ENCODE data around the gene SP2.

SP2 gene

DNA sequence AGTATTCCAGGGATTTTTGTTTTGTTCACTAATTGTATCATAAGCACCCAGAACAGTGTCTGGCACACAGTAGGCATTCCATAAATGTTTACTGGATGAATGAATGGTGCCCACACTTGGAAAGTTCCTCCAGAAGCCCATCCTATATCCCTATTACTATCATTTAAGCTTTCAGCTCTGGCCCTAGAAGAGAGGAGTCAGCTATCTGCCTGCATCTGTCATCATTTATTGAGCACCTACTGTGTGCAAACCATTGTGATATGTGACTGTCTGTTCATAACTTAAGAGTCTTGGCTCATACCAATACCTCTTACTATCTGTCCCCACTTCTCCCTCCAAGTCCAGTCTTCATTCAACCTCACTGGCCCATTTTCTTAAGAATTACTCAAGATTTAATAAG is 25.0 kb upstream of the SP2 start:
- no peak for DNase-seq

DNA sequence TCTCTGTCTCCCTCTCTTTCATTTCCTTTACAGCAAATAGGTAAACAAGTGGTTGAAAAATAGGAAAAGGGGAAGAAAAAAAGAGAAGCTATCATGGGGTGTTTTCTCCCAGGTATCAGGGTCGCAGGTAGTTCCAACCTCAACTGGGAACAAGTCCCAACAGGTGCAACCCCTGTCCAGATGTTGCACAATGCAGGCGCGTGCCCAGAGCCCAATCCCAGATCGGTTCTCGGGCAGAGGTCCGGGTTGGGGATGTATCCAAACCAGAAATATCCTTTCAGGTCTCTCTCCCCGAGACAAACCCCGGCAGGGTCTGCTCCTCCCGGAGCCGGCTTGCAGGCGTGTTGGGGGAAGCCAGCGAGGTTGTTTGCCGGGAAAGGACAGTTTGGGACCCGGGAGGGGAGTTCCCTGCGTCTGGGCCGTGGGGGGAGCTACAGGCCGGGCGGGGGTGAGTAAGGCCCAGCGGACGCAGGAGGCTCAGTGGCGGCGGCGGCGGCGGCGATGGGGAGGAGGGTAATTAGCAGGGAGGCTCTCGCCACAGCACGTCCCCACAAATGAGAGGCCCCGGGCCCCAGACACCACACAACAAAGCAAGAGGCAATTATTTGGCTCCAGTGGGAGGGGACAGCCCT is 23.9 kb upstream of the SP2 start:
- no peak for DNase-seq

GRCh38 chr17:47872651-47873161 is 23.3 kb upstream of the SP2 start:
- DNase-seq = no peak

DNA sequence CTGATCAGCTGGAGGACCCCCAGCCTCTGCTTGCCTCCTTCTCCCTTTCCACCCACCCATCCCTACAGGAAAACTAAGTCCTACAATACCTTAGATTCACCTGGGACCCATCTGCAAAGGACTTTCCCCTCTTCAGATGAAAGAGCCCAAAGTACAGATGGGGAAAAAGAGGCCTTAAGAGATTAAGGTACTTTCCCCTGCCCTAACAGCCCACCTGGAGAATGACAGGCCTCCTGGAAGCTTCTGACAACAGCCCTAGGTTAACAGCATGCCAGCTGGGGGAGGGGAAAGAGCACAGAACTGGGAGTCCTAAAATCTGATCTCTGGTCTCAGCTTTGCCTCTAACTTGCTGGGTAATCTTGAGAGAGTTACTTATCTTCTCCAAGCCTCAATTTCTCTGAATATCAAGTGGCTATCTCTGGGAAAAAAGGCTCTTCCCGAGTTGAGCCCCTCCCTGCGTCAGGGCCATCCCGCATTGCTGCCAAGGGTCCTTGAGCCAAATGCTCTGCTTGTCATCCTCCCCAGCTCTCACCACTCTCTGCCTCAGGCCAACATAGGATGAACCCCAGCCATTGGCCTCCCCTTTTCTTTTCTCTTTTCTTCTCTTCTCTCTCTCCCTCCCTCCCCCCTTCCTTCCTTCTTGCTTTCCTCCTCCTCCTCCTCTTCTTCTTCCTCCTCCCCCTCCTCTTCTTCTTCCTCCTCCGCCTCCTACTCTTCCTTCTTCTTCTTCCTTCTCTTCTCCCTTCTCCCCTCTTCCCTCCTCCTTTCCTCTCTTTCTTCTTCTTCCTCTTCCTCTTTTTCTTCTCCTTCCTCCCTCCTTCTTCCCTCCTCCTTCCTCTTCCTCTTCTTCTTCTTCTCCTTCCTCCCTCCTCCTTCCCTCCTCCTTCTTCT is 22.6 kb upstream of the SP2 start:
- DNase-seq = no peak

- no peak for DNase-seq
Measured at GRCh38 chr17:47875011-47875985, 20.7 kb upstream of the SP2 start.

- DNase-seq = no peak
Measured at GRCh38 chr17:47877368-47878034, 18.5 kb upstream of the SP2 start.

GRCh38 chr17:47878203-47879027 is 17.6 kb upstream of the SP2 start:
- no peak for DNase-seq

- no peak for DNase-seq
Measured at GRCh38 chr17:47879028-47879585, 16.9 kb upstream of the SP2 start.

GRCh38 chr17:47879776-47880454 is 16.1 kb upstream of the SP2 start:
- DNase-seq = no peak

- DNase-seq = no peak
Measured at GRCh38 chr17:47882247-47882646, 13.8 kb upstream of the SP2 start.

- DNase-seq = no peak
Measured at GRCh38 chr17:47882695-47883588, 13.1 kb upstream of the SP2 start.

DNA sequence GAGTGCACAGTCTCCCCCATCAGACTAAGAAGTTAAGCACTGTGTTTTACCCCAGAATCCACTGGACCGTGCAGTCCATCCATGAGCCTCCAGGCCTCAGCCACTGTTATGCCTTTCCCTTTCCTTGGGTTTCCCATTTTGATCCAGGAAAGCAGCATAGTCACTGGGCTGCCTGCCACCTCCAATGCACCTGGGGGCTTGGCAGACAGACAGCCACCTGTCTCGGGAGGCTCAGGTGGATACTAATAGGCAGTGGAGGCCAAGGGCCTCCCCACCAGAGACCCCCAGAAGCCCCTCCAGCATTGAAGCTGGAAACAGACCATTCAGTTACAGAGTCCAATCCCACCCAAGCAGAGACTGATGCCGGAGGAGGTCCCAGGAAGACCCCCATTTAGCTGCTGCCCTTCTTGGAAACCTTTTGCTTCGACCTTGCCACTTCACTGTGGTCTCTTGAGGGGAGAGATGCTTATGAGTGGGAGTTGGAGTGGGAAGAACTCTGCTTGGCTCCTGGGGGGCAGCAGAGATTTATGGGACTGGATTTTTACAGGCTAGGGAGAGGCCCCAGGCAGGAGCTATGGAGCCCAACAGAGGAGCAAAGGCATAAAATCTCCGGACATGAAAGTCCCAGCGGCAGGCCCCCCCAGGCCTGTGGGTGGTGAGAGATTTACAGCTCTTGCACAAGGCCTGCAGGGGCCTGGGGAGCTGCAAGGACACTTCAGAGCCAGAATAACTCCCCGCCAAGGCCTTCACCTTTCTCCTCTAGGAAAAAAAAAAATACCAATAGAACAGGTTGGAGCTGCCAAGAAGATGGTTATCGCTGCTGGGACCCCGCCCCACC is 12.2 kb upstream of the SP2 start:
- DNase-seq = no peak

GRCh38 chr17:47884427-47884740 is 11.7 kb upstream of the SP2 start:
- no peak for DNase-seq

DNA sequence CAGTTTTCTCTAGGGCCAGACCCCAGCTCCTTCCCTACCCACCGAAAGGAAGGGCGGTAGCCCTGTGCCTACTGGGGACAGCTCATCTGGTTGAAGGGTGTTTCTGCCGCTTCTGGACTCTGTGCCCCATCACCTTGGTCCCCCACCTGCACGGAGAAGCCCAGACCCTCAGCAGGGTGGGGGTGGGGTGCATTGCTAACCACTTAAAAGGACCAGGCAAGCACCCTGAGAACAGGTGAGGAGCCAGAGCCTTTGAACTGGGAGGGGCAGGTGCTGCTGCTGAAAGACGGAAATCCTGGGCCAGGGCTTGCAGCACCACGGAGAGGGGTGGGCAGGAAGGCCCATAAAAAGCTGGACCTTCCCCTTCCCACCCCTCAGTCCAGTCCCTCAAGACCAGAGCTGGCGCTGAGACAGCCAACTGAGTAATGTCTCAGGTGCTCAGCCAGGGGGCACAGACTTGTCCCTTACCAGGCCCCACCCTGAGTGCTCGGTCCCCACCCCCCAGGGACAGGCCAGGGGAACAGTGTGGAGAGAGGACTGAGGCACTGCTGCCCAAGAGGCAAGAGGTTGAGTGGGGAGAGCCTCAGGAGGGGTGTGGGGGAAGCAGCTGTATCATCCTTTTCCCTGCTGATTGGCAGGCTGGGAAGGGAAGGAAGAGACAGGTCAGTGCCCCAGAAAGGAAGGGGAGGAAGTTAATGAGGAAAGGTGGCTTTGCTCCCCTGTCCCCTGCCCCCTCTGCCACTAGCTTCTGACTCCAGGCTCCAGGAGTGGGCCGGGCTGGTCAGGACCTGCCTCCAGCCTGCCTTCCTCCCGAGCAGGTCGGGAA is 10.9 kb upstream of the SP2 start:
- peak in 1 of 2 donors; percentile 15 for DNase-seq

- DNase-seq = no peak
Measured at GRCh38 chr17:47888293-47888692, 7.7 kb upstream of the SP2 start.

DNA sequence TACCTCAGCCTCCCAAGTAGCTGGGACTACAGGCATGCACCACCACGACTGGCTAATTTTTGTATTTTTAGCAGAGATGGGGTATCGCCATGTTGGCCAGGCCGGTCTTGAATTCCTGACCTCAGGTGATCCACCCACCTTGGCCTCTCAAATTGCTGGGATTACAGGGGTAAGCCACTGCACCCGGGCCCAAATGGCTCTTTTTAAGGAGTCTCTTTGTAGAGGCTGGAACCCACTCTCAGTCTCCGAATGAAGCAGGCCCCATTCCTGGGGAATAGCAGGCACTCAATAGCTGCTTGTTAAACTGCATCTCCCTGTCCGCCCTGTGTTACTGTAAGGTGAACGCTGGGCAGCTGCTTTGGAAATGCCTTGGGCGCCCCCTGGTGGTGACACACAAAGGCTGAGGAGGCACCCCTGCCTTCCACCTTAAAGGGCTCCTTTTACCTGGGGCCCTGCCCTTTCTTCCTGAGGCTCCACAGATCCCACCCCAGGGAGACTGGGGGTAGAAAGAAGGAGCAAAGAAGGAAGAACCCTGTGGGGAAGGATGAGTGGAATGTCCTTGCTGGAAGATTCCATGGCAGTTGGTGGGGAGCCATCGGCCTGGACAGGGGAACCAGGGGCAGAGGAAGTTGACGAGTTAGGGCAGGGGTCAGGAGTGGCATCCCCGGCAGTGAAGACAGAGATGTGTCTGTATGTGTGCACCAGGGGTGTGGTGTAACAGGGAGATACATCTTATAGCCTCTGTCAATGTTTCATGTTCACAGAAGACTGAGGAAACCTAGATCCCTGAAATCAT is 6.1 kb upstream of the SP2 start:
- DNase-seq = peak; percentile 87 to 90

GRCh38 chr17:47891545-47892088 is 4.4 kb upstream of the SP2 start:
- no peak for DNase-seq
